HEK293 (cell line): ENCODE data around the gene RRBP1.

Source experiments
- CTCF ChIP-seq: fragments of 450-650 bp; formaldehyde crosslinking; IDR thresholded peaks from 2 replicates; pipeline ENCODE4 v1.5.1; 2016; ENCODE audit warnings: missing biosample characterization, missing genetic modification characterization
- GLIS2 ChIP-seq: fragments of 450-650 bp; formaldehyde crosslinking; IDR thresholded peaks from 2 replicates; pipeline ENCODE4 v1.5.1; 2016; ENCODE audit warnings: missing biosample characterization, missing genetic modification characterization
- HIC1 ChIP-seq: fragments of 450-650 bp; formaldehyde crosslinking; IDR thresholded peaks from 2 replicates; pipeline ENCODE4 v1.5.1; 2016; ENCODE audit warnings: missing biosample characterization, missing genetic modification characterization
- KLF17 ChIP-seq: fragments of 450-650 bp; formaldehyde crosslinking; IDR thresholded peaks from 2 replicates; pipeline ENCODE4 v1.5.1; 2016; ENCODE audit warnings: missing biosample characterization, missing genetic modification characterization
- MZF1 ChIP-seq: fragments of 450-650 bp; formaldehyde crosslinking; IDR thresholded peaks from 2 replicates; pipeline ENCODE4 v1.5.1; 2017; ENCODE audit warnings: missing biosample characterization, missing genetic modification characterization, borderline replicate concordance
- PATZ1 ChIP-seq: fragments of 450-650 bp; formaldehyde crosslinking; IDR thresholded peaks from 2 replicates; pipeline ENCODE4 v1.5.1; 2016; ENCODE audit warnings: missing biosample characterization, missing genetic modification characterization
- PBX3 ChIP-seq: sonication (generic); formaldehyde crosslinking; IDR thresholded peaks from 2 replicates; pipeline ENCODE4 v1.8.1; 2022; ENCODE audit warnings: mild to moderate bottlenecking, moderate library complexity, missing genetic modification reagents
- PRDM1 ChIP-seq: fragments of 450-650 bp; formaldehyde crosslinking; IDR thresholded peaks from 2 replicates; pipeline ENCODE4; 2016; ENCODE audit warnings: missing biosample characterization, missing genetic modification characterization
- SP2 ChIP-seq: fragments of 450-650 bp; formaldehyde crosslinking; IDR thresholded peaks from 2 replicates; pipeline ENCODE4 v1.5.1; 2016; ENCODE audit warnings: missing biosample characterization, missing genetic modification characterization
- TCF7L2 ChIP-seq: IDR thresholded peaks from 2 replicates; pipeline ENCODE4 v1.6.1; 2011; ENCODE audit warnings: low read depth, mild to moderate bottlenecking, inconsistent platforms, low read length, moderate library complexity, borderline replicate concordance
- YY1 ChIP-seq: fragments of 450-650 bp; formaldehyde crosslinking; IDR thresholded peaks from 2 replicates; pipeline ENCODE4 v1.5.1; 2018; ENCODE audit warnings: missing biosample characterization, missing genetic modification characterization
- ZBTB11 ChIP-seq: fragments of 450-650 bp; formaldehyde crosslinking; conservative IDR thresholded peaks from 2 replicates; pipeline ENCODE4 v1.5.1; 2016; ENCODE audit warnings: low read depth, missing biosample characterization, missing genetic modification characterization
- ZBTB20 ChIP-seq: fragments of 450-650 bp; formaldehyde crosslinking; IDR thresholded peaks from 2 replicates; pipeline ENCODE4 v1.5.1; 2016; ENCODE audit warnings: missing biosample characterization, missing genetic modification characterization
- ZBTB49 ChIP-seq: fragments of 450-650 bp; formaldehyde crosslinking; IDR thresholded peaks from 2 replicates; pipeline ENCODE4 v1.5.1; 2016; ENCODE audit warnings: missing biosample characterization, missing genetic modification characterization, low read depth
- ZBTB7A ChIP-seq: fragments of 450-650 bp; formaldehyde crosslinking; IDR thresholded peaks from 2 replicates; pipeline ENCODE4 v1.5.1; 2016; ENCODE audit warnings: low read depth, missing biosample characterization, missing genetic modification characterization
- ZBTB8A ChIP-seq: fragments of 450-650 bp; formaldehyde crosslinking; IDR thresholded peaks from 2 replicates; pipeline ENCODE4 v1.5.1; 2016; ENCODE audit warnings: missing biosample characterization, missing genetic modification characterization
- ZFP41 ChIP-seq: fragments of 450-650 bp; formaldehyde crosslinking; IDR thresholded peaks from 2 replicates; pipeline ENCODE4 v1.5.1; 2016; ENCODE audit warnings: missing biosample characterization, missing genetic modification characterization, borderline replicate concordance
- ZNF302 ChIP-seq: fragments of 450-650 bp; formaldehyde crosslinking; IDR thresholded peaks from 2 replicates; pipeline ENCODE4 v1.5.1; 2016; ENCODE audit warnings: missing biosample characterization, missing genetic modification characterization, low read depth
- ZNF324 ChIP-seq: fragments of 450-650 bp; formaldehyde crosslinking; IDR thresholded peaks from 2 replicates; pipeline ENCODE4 v1.5.1; 2016; ENCODE audit warnings: missing biosample characterization, missing genetic modification characterization
- ZNF610 ChIP-seq: fragments of 450-650 bp; formaldehyde crosslinking; IDR thresholded peaks from 2 replicates; pipeline ENCODE4 v1.5.1; 2016; ENCODE audit warnings: missing biosample characterization, missing genetic modification characterization, borderline replicate concordance
- ZNF621 ChIP-seq: fragments of 450-650 bp; formaldehyde crosslinking; IDR thresholded peaks from 2 replicates; pipeline ENCODE4 v1.5.1; 2017; ENCODE audit warnings: missing biosample characterization, missing genetic modification characterization
- ZSCAN30 ChIP-seq: fragments of 450-650 bp; IDR thresholded peaks from 2 replicates; pipeline ENCODE4 v1.5.1; 2018; ENCODE audit warnings: missing biosample characterization, mild to moderate bottlenecking, missing genetic modification characterization, moderate library complexity

Gene RRBP1

GRCh38 chr20:17682103-17682888 lies at the start of gene RRBP1 (continued):
- TF ChIP-seq HIC1: 0 out of 2 replicates have a peak, but pooled peaks have one; percentile 41
- peak; percentile 84 for TF ChIP-seq GLIS2 (tag by site-specific recombination)
- peak; percentile 91 for TF ChIP-seq SP2 (tag by site-specific recombination)
- no peak for TF ChIP-seq ZBTB49
- no peak for TF ChIP-seq ZSCAN30 (tag by site-specific recombination)
- TF ChIP-seq KLF17 (tag by site-specific recombination): no peak
- peak; percentile 43; the same call in 1 of the 2 replicates for TF ChIP-seq ZNF610 (tag by site-specific recombination)
- TF ChIP-seq MZF1 (tag by site-specific recombination): no peak
- TF ChIP-seq CTCF (tag by site-specific recombination): peak; percentile 67
- TF ChIP-seq PATZ1 (tag by site-specific recombination): 0 out of 2 replicates have a peak, but pooled peaks have one; percentile 27
- TF ChIP-seq ZNF324 (tag by site-specific recombination): 0 out of 2 replicates have a peak, but pooled peaks have one; percentile 27
- TF ChIP-seq ZFP41: no peak
- peak; percentile 73; the same call in 1 of the 2 replicates for TF ChIP-seq TCF7L2
- TF ChIP-seq PBX3 (CRISPR knock-in tag): peak; percentile 99
- 0 out of 2 replicates have a peak, but pooled peaks have one; percentile 22 for TF ChIP-seq ZBTB8A
- TF ChIP-seq ZNF302 (tag by site-specific recombination): no peak
- TF ChIP-seq ZNF621 (tag by site-specific recombination): no peak
- no peak for TF ChIP-seq ZBTB7A
- 0 out of 2 replicates have a peak, but pooled peaks have one; percentile 27 for TF ChIP-seq ZBTB11
- TF ChIP-seq YY1: peak; percentile 29; the same call in 1 of the 2 replicates
- TF ChIP-seq PRDM1 (tag by site-specific recombination): no peak
- 0 out of 2 replicates have a peak, but pooled peaks have one; percentile 31 for TF ChIP-seq ZBTB20 (tag by site-specific recombination)
